BLaER1 (cell line): ENCODE measurements around the gene TSPYL4.

Experiments used
- H3K27ac ChIP-seq: shearing (Covaris generic); formaldehyde crosslinking; 2 replicates; pipeline ENCODE4 v1.8.1; 2022
- H3K27me3 ChIP-seq: shearing (Covaris generic); formaldehyde crosslinking; 2 replicates; pipeline ENCODE4 v1.8.1; 2022
- H3K36me3 ChIP-seq: shearing (Covaris generic); formaldehyde crosslinking; 2 replicates; pipeline ENCODE4 v1.8.1; 2022
- H3K4me1 ChIP-seq: shearing (Covaris generic); formaldehyde crosslinking; 2 replicates; pipeline ENCODE4 v1.8.1; 2022
- H3K4me2 ChIP-seq: shearing (Covaris generic); formaldehyde crosslinking; 2 replicates; pipeline ENCODE4 v1.8.1; 2022
- H3K4me3 ChIP-seq: shearing (Covaris generic); formaldehyde crosslinking; 2 replicates; pipeline ENCODE4 v1.8.1; 2022
- H3K9ac ChIP-seq: shearing (Covaris generic); formaldehyde crosslinking; 2 replicates; pipeline ENCODE4 v1.8.1; 2022
- H3K9me3 ChIP-seq: shearing (Covaris generic); formaldehyde crosslinking; 2 replicates; pipeline ENCODE4 v1.8.1; 2022
- H4K20me1 ChIP-seq: shearing (Covaris generic); formaldehyde crosslinking; 2 replicates; pipeline ENCODE4 v1.8.1; 2022
- Cebpa-rat ChIP-seq: shearing (Covaris generic); IDR thresholded peaks from 2 replicates; pipeline ENCODE4 v1.8.1; 2022

The TSPYL4 gene

DNA sequence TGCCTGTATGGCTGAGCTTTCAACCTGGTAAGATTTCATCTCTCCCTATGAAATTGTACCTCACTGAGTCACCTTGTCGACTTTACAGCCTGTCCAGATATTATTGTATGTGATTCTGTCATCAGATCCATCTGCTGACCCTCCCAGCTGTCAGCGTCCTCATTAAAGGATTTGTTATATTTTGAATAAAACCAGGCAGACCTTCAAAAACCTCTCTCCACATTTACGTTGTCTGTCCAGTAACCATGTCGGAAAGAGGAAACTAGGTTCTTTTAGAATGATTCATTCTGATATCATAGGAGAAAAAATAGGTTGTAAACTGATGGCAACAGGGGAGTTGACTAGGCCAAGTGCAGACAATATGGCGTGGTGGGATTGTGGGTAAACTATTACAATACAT lies 38.5 kb downstream of the TSPYL4 start:
- H3K4me1 ChIP-seq: no peaks in the 10 kb centered on the region
- no peak overlapping the region for H3K4me3 ChIP-seq
- no peak overlapping the region for H3K9ac ChIP-seq
- no peaks in the 10 kb centered on the region for H3K9me3 ChIP-seq
- no peaks in the 10 kb centered on the region for H3K36me3 ChIP-seq
- no peak for TF ChIP-seq Cebpa-rat
- H3K4me2 ChIP-seq: no peak overlapping the region
- no peak overlapping the region for H3K27ac ChIP-seq
- no peaks in the 10 kb centered on the region for H4K20me1 ChIP-seq
- no peaks in the 10 kb centered on the region for H3K27me3 ChIP-seq

DNA sequence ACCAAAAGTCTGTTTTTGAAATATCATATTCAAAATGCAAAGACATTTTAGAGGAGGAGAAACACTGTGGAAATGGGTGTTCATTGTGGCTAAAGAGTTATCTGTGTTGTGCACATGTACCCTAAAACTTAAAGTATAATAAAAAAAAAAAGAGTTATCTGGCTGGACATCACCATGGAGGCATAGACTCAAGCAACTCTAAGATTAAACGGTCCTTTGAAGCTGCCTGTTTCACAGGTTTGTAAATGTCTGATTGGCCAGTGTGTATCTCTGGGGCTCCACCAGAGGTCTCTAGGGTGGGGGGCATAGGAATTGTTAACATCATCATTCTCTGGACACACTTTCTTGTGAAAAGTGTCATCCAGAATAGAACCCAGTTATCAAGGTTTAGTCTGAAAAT lies 39.2 kb downstream of the TSPYL4 start:
- Histone ChIP-seq H3K27ac (no peak overlapping the region), H3K4me2 (no peak overlapping the region), H3K4me3 (no peak overlapping the region)

DNA sequence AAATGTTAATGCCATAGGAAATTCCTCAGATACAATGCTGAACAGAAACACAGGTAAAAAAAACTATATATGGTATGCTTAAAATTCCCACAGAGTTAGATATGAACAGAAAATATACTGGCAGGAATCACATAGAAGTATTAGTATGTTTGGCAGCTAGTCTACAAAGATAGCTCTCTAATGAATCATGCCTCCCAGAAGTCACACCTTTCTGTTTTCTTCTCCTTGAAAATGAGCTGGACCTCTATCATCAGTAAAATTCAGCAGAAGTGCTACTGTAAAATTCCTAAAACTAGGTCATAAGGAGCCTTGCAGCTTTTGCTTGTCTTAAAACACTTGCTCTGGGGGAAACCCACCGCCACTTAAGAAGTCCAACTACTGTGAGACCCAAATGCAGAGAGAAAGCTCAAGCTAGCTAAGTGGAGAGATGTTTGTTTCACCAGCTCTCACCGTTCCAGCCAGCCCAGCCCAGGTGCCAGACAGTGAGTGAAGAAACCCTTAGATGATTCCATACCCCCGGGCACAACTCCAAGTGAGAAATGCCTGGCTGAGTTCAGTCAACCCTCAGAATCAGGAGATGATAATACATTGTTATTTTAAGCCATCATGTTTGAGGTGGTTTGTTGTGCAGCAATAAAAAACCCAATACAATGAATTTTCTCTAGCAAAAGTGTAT lies 43.0 kb downstream of the TSPYL4 start:
- no peak overlapping the region for H3K9ac ChIP-seq
- no peaks in the 10 kb centered on the region for H3K27me3 ChIP-seq
- no peak overlapping the region for H3K4me3 ChIP-seq
- no peaks in the 10 kb centered on the region for H3K36me3 ChIP-seq
- H3K27ac ChIP-seq: no peak overlapping the region
- H3K9me3 ChIP-seq: no peaks in the 10 kb centered on the region
- no peak overlapping the region for H3K4me2 ChIP-seq
- no peak for TF ChIP-seq Cebpa-rat
- no peaks in the 10 kb centered on the region for H4K20me1 ChIP-seq
- peaks cover 5% of the 10 kb centered on the region; the same call in 1 of the 2 replicates for H3K4me1 ChIP-seq

More for the DNA sequence above, 39.2 kb downstream of the TSPYL4 start:
- Histone ChIP-seq H3K4me1 (no peaks in the 10 kb centered on the region), H3K36me3 (no peaks in the 10 kb centered on the region), H4K20me1 (no peaks in the 10 kb centered on the region), H3K9me3 (no peaks in the 10 kb centered on the region), H3K27me3 (no peaks in the 10 kb centered on the region), H3K9ac (no peak overlapping the region)
- no peak for TF ChIP-seq Cebpa-rat

DNA sequence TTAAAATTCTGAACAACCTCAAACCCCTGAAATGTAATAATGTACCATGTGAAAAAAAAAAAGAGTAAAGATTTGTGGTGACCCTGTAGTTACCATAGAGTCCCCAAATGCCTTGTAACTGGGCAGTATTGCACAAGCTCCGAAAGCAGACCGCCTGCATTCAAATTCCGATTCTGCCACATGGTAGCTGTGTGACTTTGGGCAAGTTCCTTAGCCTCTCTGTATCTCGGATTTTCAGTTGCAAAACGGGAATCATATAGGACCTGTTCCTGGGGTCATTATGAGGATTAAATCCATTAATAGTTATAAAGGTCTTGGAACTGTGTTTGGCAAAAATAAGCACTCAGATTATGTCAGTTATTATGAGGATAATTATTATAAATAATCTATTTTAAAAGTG lies 43.6 kb downstream of the TSPYL4 start:
- Histone ChIP-seq H3K27me3 (no peaks in the 10 kb centered on the region), H4K20me1 (no peaks in the 10 kb centered on the region), H3K36me3 (no peaks in the 10 kb centered on the region), H3K4me3 (no peak overlapping the region), H3K9ac (no peak overlapping the region), H3K27ac (no peak overlapping the region), H3K9me3 (no peaks in the 10 kb centered on the region), H3K4me1 (peaks cover 7% of the 10 kb centered on the region; the same call in 1 of the 2 replicates), H3K4me2 (no peak overlapping the region)
- TF ChIP-seq Cebpa-rat: no peak

DNA sequence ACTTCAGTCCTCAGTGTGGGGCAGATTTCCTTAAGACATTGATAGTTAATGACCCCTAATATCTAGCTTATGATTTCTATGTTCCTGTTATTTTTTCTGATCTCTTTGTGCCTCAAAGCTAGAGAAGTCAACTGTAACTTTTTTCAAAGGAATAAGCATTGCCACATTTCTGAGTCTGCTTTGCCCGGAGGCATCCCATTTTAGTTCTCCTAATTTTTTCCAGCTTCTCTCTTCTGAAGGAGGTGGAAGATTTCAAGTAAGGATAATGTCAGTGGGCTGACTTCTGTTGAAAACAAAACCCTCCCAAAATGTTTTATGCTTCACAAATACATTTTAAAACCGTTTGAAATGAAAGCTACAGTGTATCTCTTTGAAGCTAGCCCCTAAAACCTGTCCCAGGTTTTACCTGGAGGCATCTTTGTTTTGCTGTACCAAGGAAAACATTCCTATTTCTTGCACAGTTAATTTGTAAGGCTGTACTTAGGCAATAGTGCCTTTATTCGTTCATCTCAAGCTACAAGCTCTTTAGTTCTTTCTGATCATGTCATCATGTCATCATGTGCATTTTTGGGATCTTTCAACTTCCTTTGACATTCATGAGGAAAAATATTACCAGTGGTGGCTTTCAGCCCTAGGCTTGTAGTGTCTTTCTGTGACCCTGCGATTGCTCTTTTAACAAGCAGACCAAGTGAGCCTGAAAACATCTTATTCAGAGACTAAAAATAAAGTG lies 45.7 kb downstream of the TSPYL4 start:
- H3K27me3 ChIP-seq: no peaks in the 10 kb centered on the region
- no peak overlapping the region for H3K27ac ChIP-seq
- H3K9ac ChIP-seq: no peak overlapping the region
- H3K36me3 ChIP-seq: no peaks in the 10 kb centered on the region
- TF ChIP-seq Cebpa-rat: no peak
- no peak overlapping the region for H3K4me2 ChIP-seq
- H4K20me1 ChIP-seq: no peaks in the 10 kb centered on the region
- no peak overlapping the region for H3K4me3 ChIP-seq
- H3K9me3 ChIP-seq: no peaks in the 10 kb centered on the region
- H3K4me1 ChIP-seq: peaks cover 7% of the 10 kb centered on the region; the same call in 1 of the 2 replicates

DNA sequence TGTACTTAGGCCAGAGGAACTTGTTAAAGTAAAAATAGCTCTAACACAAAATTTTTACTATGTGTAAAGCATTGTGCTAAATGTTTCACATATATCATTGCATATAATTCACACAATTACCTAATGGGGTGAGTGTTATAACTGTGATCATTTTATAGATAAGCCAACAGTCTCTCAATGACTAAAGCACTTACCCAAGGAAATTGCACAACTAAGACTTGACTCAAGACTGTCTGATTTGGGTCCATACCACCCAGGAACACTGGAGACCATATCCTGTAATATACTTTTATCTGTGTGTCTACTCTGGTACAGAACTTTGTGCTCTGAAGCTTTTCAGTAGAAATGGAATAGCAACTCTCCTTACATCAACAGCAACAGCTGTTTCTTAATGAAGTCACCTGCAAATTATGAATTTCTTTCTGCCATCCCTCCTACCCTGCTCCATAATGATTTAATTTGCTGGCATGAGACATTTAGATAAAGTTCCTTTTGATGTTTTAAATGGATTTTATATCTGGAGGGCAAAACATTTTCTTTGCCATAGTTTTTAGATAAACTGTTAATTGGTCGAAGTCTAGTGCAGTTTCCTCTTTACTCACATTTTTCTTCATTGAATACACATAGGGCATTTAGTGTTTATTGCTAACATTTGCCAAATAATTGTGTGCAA lies 47.5 kb downstream of the TSPYL4 start:
- no peaks in the 10 kb centered on the region for H3K9me3 ChIP-seq
- no peak overlapping the region for H3K27ac ChIP-seq
- peaks cover 7% of the 10 kb centered on the region; the same call in 1 of the 2 replicates for H3K4me1 ChIP-seq
- no peak for TF ChIP-seq Cebpa-rat
- H4K20me1 ChIP-seq: no peaks in the 10 kb centered on the region
- H3K4me3 ChIP-seq: no peak overlapping the region
- H3K27me3 ChIP-seq: no peaks in the 10 kb centered on the region
- H3K4me2 ChIP-seq: no peak overlapping the region; the same call in 1 of the 2 replicates
- no peak overlapping the region for H3K9ac ChIP-seq
- no peaks in the 10 kb centered on the region for H3K36me3 ChIP-seq

DNA sequence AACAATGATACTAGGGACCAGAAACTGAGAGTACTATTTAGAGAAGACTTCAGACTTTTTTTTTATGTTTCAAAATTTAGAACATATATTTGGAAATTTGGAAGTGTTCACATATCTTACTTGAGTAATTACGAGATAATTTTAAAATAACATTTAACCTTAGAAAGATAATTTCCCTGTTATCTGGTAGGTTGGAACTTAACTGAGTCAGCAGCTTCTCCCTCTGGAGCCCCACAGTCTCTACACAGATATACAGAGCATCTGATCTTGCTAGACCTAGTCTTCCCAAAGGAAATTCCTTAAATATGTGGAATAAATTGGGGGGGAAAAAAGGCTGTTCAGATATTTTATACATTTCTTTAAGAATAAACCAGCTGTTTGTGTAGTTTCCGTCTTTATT lies 48.6 kb downstream of the TSPYL4 start:
- H3K4me3 ChIP-seq: no peak overlapping the region
- no peaks in the 10 kb centered on the region for H4K20me1 ChIP-seq

DNA sequence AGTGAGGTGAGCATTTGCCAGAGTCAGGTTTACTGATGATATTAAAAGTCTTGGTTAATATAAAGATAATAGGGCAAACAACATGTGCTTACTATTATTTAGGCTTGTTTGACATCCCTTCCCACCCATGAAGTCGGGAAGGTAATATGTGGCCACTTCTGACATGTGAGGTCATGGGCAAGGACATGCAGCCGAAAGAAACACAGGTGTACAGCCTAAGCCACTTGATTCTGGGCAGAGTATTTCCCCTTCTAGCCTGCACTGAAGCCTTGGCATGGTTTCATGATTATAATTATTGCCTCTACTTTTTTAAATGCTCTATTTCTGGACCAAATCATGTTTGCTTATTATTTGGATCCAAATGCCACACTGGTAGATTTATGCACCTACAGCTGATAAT lies 52.3 kb downstream of the TSPYL4 start:
- no peak overlapping the region for H3K9ac ChIP-seq
- H3K9me3 ChIP-seq: no peaks in the 10 kb centered on the region
- no peak for TF ChIP-seq Cebpa-rat
- H3K36me3 ChIP-seq: no peaks in the 10 kb centered on the region
- H4K20me1 ChIP-seq: no peaks in the 10 kb centered on the region
- H3K4me1 ChIP-seq: peaks cover 7% of the 10 kb centered on the region; the same call in 1 of the 2 replicates
- no peaks in the 10 kb centered on the region for H3K27me3 ChIP-seq
- H3K4me2 ChIP-seq: no peak overlapping the region
- no peak overlapping the region for H3K27ac ChIP-seq
- no peak overlapping the region for H3K4me3 ChIP-seq

More for the DNA sequence above, 48.6 kb downstream of the TSPYL4 start:
- no peak for TF ChIP-seq Cebpa-rat
- Histone ChIP-seq H3K4me1 (peaks cover 7% of the 10 kb centered on the region; the same call in 1 of the 2 replicates), H3K9ac (no peak overlapping the region), H3K9me3 (no peaks in the 10 kb centered on the region), H3K27me3 (no peaks in the 10 kb centered on the region), H3K36me3 (no peaks in the 10 kb centered on the region), H3K27ac (no peak overlapping the region), H3K4me2 (no peak overlapping the region)

DNA sequence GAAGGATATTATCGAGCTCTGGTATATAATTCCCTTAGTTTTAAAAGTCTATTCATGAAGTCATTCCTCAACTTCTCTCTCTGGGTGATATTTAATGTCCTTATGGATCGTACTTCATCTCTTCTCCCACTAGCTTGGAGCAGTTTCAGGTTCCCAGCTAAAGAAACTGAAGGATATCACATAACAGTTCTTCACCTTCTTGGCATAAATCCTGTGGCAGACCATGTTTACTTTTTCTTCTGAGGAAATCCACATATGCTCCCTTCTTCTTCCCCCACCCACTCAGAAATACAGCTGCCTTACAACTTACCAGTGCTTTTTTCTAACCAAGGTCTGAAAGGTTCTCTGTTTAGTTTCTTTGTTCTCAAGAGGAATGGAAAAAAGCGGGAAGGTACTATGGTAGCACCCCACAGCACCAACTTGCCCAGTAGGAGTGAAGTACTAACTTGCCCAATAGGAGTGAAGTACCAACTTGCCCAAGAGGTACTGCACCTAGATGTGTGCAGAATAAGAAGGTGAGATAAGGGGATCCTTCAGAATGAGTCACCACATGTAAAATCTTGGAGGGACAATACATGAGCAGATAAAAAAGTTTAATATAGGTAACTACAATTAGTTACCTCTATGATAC lies 53.1 kb downstream of the TSPYL4 start:
- H3K4me3 ChIP-seq: no peak overlapping the region
- H3K4me1 ChIP-seq: no peaks in the 10 kb centered on the region
- no peak overlapping the region for H3K4me2 ChIP-seq
- TF ChIP-seq Cebpa-rat: no peak
- H3K9ac ChIP-seq: no peak overlapping the region
- H3K27ac ChIP-seq: no peak overlapping the region
- no peaks in the 10 kb centered on the region for H3K27me3 ChIP-seq
- no peaks in the 10 kb centered on the region for H3K9me3 ChIP-seq
- H4K20me1 ChIP-seq: no peaks in the 10 kb centered on the region
- no peaks in the 10 kb centered on the region for H3K36me3 ChIP-seq
